ENCODE results near the gene ENPEP. TPM values are rescaled to one million over a fixed set of nuclear protein-coding genes. Genes with fewer than 3 reads are reported as not detected.
A peak's percentile ranks its signal among the peaks of the same experiment; 100 is the strongest.

Gene ENPEP
- total and polyA plus RNA-seq, 9 donors: 11.3 to 42.3 (median 20.9) TPM

DNA sequence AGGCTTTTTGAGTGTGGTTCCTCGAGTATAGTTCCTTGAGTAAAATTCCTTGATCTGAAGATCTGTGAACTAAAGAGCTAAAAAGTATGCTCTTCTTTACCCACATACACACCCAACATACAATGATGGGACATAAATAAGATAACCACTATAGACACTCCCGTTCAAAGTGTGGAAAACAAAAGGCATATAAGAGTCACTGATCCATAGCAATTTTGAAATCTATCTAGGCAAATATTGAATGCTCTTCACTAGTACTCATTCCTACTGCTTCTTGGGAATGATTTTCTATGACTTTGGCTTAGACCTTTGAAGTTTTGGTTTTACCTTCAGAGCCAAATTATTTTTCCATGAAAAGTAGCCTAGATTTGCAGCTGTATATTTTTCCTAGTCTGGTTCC is 120.5 kb downstream of the ENPEP start:
- no peak overlapping the region for H3K27ac ChIP-seq (ENCODE audit: low read length)
- DNase-seq: no peak
- no peaks in the 10 kb centered on the region for H3K27me3 ChIP-seq (ENCODE audit: control insufficient read depth, insufficient read depth, low read length)
- no peaks in the 10 kb centered on the region for H3K4me1 ChIP-seq (ENCODE audit: control insufficient read depth, insufficient read depth, low read length)
- H3K4me3 ChIP-seq (ENCODE audit: low read length): no peak overlapping the region
- H3K9me3 ChIP-seq (replicated peaks; ENCODE audit: control insufficient read depth, low read depth, low read length): peaks cover 6% of the 10 kb centered on the region
- H3K36me3 ChIP-seq (ENCODE audit: control insufficient read depth, insufficient read depth, low read length): no peaks in the 10 kb centered on the region
- WGBS (ENCODE audit: insufficient coverage): no CpG with 5 or more reads among the region's 2 CpGs

DNA sequence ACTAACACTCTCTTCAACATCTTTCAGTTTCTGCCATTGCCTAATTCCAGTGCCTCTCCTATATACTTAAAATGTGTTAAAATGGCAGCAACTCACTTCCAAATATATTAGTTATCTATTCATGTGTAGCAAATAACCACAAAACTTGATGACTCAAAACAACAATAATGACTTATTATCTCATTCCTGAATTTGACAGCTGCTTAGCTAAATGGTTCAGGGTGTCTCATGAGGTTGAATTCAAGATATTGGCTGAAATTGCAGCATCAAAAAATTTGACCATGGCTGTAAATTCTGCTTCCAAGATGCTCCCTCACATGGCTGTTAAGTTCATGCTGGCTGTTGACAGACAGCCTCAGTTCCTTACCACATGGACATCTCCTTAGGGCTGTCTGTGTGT is 121.6 kb downstream of the ENPEP start:
- peaks cover 6% of the 10 kb centered on the region for H3K9me3 ChIP-seq (replicated peaks; ENCODE audit: control insufficient read depth, low read depth, low read length)
- H3K4me1 ChIP-seq (ENCODE audit: control insufficient read depth, insufficient read depth, low read length): no peaks in the 10 kb centered on the region
- H3K36me3 ChIP-seq (ENCODE audit: control insufficient read depth, insufficient read depth, low read length): no peaks in the 10 kb centered on the region
- H3K27ac ChIP-seq (ENCODE audit: low read length): no peak overlapping the region
- H3K4me3 ChIP-seq (ENCODE audit: low read length): no peak overlapping the region
- DNase-seq: no peak
- no peaks in the 10 kb centered on the region for H3K27me3 ChIP-seq (ENCODE audit: control insufficient read depth, insufficient read depth, low read length)

DNA sequence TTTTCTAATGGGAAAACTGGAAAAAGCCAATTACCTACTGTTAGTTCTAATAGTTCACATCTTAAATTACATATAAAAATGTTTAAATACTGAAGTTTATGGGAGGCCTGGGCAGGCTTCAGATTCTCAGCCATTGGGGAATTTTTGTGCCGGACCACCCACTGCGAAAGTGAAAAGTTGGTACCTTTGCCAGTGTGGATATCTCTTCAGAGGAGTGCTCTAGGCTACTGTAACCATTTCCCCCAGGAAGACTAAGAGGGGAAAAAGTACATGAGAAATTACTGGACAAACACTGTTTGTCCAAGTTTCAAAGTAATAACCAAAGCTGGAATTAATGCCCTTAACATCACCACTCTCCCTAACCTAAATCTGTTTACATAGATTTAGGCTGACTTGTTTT is 126.1 kb downstream of the ENPEP start:
- DNase-seq: no peak
- WGBS (ENCODE audit: insufficient coverage): no CpG with 5 or more reads among the region's 2 CpGs
- H3K36me3 ChIP-seq (ENCODE audit: control insufficient read depth, insufficient read depth, low read length): no peaks in the 10 kb centered on the region

DNA sequence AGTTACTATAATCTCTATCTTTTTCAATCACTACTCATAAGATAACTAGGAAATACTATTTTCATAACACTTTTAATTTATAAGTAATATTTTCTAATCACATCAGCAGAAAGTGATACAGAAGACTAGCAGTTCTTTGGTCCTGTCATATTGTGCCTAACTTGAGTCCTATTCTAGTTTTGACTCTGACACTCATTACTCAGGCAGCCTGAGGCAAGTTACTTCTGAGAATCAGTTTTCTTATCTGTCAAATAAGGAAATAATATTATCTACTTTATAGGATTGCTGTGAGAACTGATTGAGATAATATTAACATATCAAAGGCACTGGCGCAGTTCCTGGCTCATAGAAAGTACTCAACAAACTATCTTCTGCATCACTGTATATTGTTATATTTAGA is 129.1 kb downstream of the ENPEP start:
- no peaks in the 10 kb centered on the region for H3K9me3 ChIP-seq (replicated peaks; ENCODE audit: control insufficient read depth, low read depth, low read length)
- peaks cover 12% of the 10 kb centered on the region for H3K27me3 ChIP-seq (ENCODE audit: control insufficient read depth, insufficient read depth, low read length)
- H3K36me3 ChIP-seq (ENCODE audit: control insufficient read depth, insufficient read depth, low read length): no peaks in the 10 kb centered on the region
- no peak for DNase-seq
- H3K4me1 ChIP-seq (ENCODE audit: control insufficient read depth, insufficient read depth, low read length): no peaks in the 10 kb centered on the region
- WGBS (ENCODE audit: insufficient coverage): no CpG with 5 or more reads among the region's 1 CpG
- H3K4me3 ChIP-seq (ENCODE audit: low read length): no peak overlapping the region
- H3K27ac ChIP-seq (ENCODE audit: low read length): no peak overlapping the region

More for the DNA sequence above, 126.1 kb downstream of the ENPEP start:
- Histone ChIP-seq H3K27me3 (ENCODE audit: control insufficient read depth, insufficient read depth, low read length) (no peaks in the 10 kb centered on the region), H3K4me3 (ENCODE audit: low read length) (no peak overlapping the region), H3K27ac (ENCODE audit: low read length) (no peak overlapping the region), H3K9me3 (replicated peaks; ENCODE audit: control insufficient read depth, low read depth, low read length) (no peaks in the 10 kb centered on the region), H3K4me1 (ENCODE audit: control insufficient read depth, insufficient read depth, low read length) (no peaks in the 10 kb centered on the region)

DNA sequence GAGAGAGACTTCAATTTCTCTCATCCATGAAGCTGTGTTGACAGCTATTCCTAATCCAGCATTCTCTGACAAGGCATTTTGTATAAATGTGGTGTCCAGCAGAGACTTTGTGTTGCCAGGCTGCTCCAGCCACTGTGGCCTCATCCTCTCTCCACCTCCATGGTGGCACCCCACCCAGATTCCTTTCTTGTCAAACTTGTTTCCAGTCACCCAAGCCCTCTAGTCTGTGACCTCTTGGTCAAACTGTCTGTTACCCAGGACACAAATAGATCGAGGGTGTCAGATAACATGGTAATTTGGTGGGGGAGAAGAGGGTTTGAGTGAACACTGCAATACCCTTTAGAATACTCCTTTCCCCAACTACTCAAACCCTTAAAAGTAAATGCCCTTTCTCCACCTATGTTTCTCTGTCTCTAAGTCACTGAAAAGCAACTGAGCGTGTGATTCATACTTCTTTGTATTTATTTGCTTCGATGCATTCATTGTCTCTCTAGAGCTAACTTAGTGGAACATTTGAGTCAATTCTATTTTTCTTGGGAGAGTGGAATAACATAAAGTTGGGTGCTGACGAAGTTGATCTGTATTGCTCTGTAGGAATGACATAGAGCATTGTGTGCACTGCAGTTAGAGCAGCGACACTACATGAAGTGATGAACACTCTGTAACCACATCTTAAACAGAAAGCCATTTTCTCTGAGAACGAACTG is 133.2 kb downstream of the ENPEP start:
- H3K36me3 ChIP-seq (ENCODE audit: control insufficient read depth, insufficient read depth, low read length): no peaks in the 10 kb centered on the region
- WGBS (ENCODE audit: insufficient coverage): 31% methylated on average over 3 of the region's 6 CpGs
- H3K4me3 ChIP-seq (ENCODE audit: low read length): no peak overlapping the region
- no peak for DNase-seq
- peaks cover 6% of the 10 kb centered on the region for H3K4me1 ChIP-seq (ENCODE audit: control insufficient read depth, insufficient read depth, low read length)
- H3K27ac ChIP-seq (ENCODE audit: low read length): no peak overlapping the region
- peaks cover 46% of the 10 kb centered on the region for H3K27me3 ChIP-seq (ENCODE audit: control insufficient read depth, insufficient read depth, low read length)
- H3K9me3 ChIP-seq (replicated peaks; ENCODE audit: control insufficient read depth, low read depth, low read length): no peaks in the 10 kb centered on the region

DNA sequence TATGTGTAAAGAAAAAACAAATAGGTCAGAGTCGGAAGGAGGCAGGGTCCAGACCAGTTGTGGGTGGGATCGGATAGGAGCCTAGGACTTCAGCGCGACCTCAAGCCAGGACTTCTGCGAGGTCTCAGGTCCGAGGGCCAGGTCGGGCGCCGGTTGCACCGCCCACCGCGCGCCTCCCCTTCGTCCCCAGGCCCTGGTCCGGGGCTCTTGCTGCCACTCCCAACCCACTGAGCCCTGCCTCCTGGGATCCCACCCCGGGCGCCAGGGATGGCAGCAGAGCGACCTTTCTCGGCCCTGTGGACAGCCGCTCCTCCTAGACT is 134.6 kb downstream of the ENPEP start:
- Histone ChIP-seq H3K27me3 (ENCODE audit: control insufficient read depth, insufficient read depth, low read length) (peaks cover 60% of the 10 kb centered on the region), H3K36me3 (ENCODE audit: control insufficient read depth, insufficient read depth, low read length) (no peaks in the 10 kb centered on the region), H3K9me3 (replicated peaks; ENCODE audit: control insufficient read depth, low read depth, low read length) (no peaks in the 10 kb centered on the region), H3K4me1 (ENCODE audit: control insufficient read depth, insufficient read depth, low read length) (peaks cover 6% of the 10 kb centered on the region), H3K4me3 (ENCODE audit: low read length) (no peak overlapping the region), H3K27ac (ENCODE audit: low read length) (no peak overlapping the region)
- DNase-seq: no peak
- 3% methylated on average over 15 of the region's 20 CpGs for WGBS (ENCODE audit: insufficient coverage)

DNA sequence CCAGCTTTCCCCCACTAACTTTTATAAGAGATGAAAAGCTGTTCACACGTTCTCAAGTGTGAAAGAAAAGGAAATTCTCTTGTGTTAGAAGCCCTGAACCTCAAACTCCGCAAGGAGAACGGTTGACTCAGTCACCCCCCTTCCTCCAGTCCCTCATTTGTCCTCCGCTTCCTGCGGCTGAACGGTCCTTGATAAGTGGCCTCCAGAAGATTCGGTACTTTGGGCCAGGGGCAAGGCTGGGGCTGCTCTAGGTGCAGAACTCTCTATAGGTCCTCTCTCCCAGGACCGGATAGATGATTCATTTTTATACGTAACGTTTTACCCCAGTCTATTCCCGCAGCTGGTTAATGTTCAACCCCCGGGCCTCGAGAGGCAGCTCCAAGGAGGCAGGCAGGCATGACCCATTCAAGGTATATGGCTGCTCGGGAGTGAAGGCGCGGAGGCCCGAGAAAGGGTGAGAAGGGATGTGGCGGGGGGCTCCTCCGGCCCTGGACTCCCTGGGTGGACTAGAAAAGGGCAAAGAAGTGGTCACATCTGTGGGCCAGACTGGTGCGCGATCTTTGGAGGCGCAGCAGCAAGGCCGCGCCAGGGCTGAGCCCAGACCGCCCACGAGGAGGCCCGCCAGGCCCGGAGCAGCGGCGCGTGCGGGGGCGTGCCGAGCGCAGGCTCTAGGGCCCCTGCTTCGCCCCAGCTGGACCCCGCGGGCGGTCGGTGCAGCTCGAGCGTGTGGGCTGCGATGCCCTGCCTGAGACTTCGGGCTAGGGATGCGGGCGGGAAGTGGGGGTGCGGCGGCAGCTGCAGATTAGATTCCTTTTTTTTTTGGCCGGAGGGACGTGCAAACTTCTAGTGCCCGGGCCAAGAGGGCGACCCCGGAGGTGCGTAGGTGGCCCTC is 135.2 kb downstream of the ENPEP start:
- Histone ChIP-seq H3K4me3 (ENCODE audit: low read length) (no peak overlapping the region), H3K27ac (ENCODE audit: low read length) (no peak overlapping the region)
- peak; percentile 17 for DNase-seq

DNA sequence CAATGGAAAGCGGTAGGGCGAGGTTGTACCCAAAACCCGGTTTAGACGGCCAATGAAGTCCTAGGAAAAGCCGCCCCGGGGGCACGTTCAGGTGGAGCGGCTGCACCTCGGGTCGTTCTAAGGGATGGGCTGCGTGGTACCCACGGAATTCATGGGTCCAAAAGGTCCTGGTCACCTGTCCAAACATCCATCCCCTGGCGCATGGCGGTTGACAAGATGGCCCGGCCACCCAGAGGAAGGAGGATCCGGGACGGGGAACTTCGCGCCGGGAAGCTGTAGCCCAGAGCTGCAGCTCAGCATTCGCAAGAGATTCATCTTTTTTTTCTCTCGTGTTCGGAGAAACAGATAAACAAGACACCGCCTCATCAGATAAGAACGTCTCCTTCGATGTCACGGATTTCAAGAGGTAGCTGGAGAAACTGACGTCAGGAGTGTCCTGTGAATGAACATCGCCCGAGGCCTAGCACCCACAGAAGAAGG is 136.1 kb downstream of the ENPEP start:
- Histone ChIP-seq H3K4me3 (ENCODE audit: low read length) (no peak overlapping the region), H3K4me1 (ENCODE audit: control insufficient read depth, insufficient read depth, low read length) (peaks cover 6% of the 10 kb centered on the region), H3K27ac (ENCODE audit: low read length) (no peak overlapping the region), H3K9me3 (replicated peaks; ENCODE audit: control insufficient read depth, low read depth, low read length) (no peaks in the 10 kb centered on the region), H3K27me3 (ENCODE audit: control insufficient read depth, insufficient read depth, low read length) (peaks cover 70% of the 10 kb centered on the region), H3K36me3 (ENCODE audit: control insufficient read depth, insufficient read depth, low read length) (no peaks in the 10 kb centered on the region)
- WGBS (ENCODE audit: insufficient coverage): 4% methylated on average over 13 of the region's 30 CpGs
- DNase-seq: no peak

More for the DNA sequence above, 135.2 kb downstream of the ENPEP start:
- H3K27me3 ChIP-seq (ENCODE audit: control insufficient read depth, insufficient read depth, low read length): peaks cover 66% of the 10 kb centered on the region
- peaks cover 6% of the 10 kb centered on the region for H3K4me1 ChIP-seq (ENCODE audit: control insufficient read depth, insufficient read depth, low read length)
- H3K9me3 ChIP-seq (replicated peaks; ENCODE audit: control insufficient read depth, low read depth, low read length): no peaks in the 10 kb centered on the region
- 5% methylated on average over 51 of the region's 54 CpGs for WGBS (ENCODE audit: insufficient coverage)
- no peaks in the 10 kb centered on the region for H3K36me3 ChIP-seq (ENCODE audit: control insufficient read depth, insufficient read depth, low read length)

DNA sequence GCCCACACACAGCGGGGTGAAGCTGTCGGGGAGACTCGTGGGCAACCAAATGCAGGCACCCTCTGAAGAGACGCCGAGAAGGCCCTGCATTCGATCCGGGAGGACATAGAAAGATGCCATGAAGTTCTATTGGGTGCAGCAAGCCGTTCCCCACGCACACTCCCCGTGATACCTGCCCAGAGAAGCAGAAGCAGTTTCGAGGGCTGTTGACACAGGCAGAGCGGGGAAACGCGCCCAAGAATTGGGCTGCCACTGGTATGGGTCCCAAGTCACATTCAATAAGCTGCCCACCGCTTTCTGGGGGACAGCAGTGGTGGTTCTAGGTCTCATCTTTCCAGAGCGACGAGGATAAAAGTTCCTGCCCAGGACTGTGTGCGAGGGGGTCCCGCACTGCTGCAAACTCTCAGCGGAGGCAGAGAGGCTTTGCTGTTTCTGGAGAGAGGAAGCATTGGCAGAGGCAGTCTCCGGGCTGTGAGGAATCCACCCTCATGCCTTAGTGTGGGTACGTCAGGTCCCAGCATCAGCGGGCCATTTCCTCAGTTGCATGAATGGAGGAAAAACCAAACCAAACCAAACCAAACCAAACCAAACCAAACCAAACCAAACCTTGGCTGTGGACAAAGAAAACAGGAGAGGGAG is 136.8 kb downstream of the ENPEP start:
- 25% methylated on average over 20 of the region's 23 CpGs for WGBS (ENCODE audit: insufficient coverage)

DNA sequence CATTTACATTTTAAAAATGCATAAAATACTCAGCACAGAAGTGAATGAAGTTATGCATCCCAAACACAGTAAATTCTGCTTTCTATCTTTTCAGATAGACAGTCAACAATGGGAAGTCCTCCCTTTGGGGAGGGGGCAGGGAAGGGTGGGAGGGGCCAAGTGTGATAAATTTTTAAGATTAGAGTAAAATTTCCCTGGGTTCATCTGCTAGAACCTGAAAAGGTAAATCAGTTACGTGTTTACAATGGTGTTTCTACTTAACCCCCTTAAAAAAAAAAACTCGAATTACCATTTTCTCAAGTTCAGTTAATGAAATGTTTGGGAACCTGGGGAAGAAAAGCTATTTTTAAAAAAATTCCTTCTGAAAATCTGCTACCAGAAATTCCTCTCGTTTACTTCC is 137.8 kb downstream of the ENPEP start:
- Histone ChIP-seq H3K9me3 (replicated peaks; ENCODE audit: control insufficient read depth, low read depth, low read length) (no peaks in the 10 kb centered on the region), H3K27ac (ENCODE audit: low read length) (no peak overlapping the region), H3K27me3 (ENCODE audit: control insufficient read depth, insufficient read depth, low read length) (peaks cover 80% of the 10 kb centered on the region), H3K36me3 (ENCODE audit: control insufficient read depth, insufficient read depth, low read length) (peaks cover 7% of the 10 kb centered on the region), H3K4me3 (ENCODE audit: low read length) (no peak overlapping the region), H3K4me1 (ENCODE audit: control insufficient read depth, insufficient read depth, low read length) (peaks cover 10% of the 10 kb centered on the region)
- DNase-seq: no peak
- no CpG with 5 or more reads among the region's 3 CpGs for WGBS (ENCODE audit: insufficient coverage)

More for the DNA sequence above, 136.8 kb downstream of the ENPEP start:
- DNase-seq: no peak
- H3K36me3 ChIP-seq (ENCODE audit: control insufficient read depth, insufficient read depth, low read length): no peaks in the 10 kb centered on the region
- no peak overlapping the region for H3K4me3 ChIP-seq (ENCODE audit: low read length)
- peaks cover 73% of the 10 kb centered on the region for H3K27me3 ChIP-seq (ENCODE audit: control insufficient read depth, insufficient read depth, low read length)
- H3K9me3 ChIP-seq (replicated peaks; ENCODE audit: control insufficient read depth, low read depth, low read length): no peaks in the 10 kb centered on the region
- peaks cover 6% of the 10 kb centered on the region for H3K4me1 ChIP-seq (ENCODE audit: control insufficient read depth, insufficient read depth, low read length)
- no peak overlapping the region for H3K27ac ChIP-seq (ENCODE audit: low read length)
